Cardiac muscle cell (in vitro differentiated cells and primary cell): ENCODE results near the gene SP3. TPM values are rescaled to one million over a fixed set of nuclear protein-coding genes. Genes with fewer than 3 reads are reported as not detected.

Experiments
- DNase-seq, 2 donors: peaks; one replicate each; pipeline versions ENCODE4 v3.0.0 to v3.0.0-alpha.2; 2010 to 2017; ENCODE audit warnings: low read depth in 1 of 2, low spot score in 1 of 2
- H3K27ac ChIP-seq: fragments of 200-600 bp; sonication (generic); 2 replicates; pipeline ENCODE4 v1.5.1; 2016
- H3K27me3 ChIP-seq: fragments of 200-600 bp; sonication (generic); 2 replicates; pipeline ENCODE4 v1.6.0; 2016; ENCODE audit warnings: control low read depth
- H3K36me3 ChIP-seq: fragments of 200-600 bp; sonication (generic); 2 replicates; pipeline ENCODE4 v1.5.1; 2016; ENCODE audit warnings: control low read depth
- H3K4me1 ChIP-seq: fragments of 200-600 bp; sonication (generic); 2 replicates; pipeline ENCODE4 v1.8.1; 2017; ENCODE audit warnings: low read depth, mild to moderate bottlenecking, mixed run types
- H3K4me3 ChIP-seq: fragments of 200-600 bp; sonication (generic); 2 replicates; pipeline ENCODE4 v1.5.1; 2016; ENCODE audit warnings: mild to moderate bottlenecking
- H3K9me3 ChIP-seq: fragments of 200-600 bp; sonication (generic); 2 replicates; pipeline ENCODE4 v1.5.1; 2017; ENCODE audit warnings: low read depth, mild to moderate bottlenecking, control low read depth
- polyA plus RNA-seq: library from polyadenylated mRNA; unstranded; fragments of >200 nt; fragmentation: Nextera tagmentation; extraction: Ambion mirVana; gene quantifications from 2 replicates; pipeline ENCODE4 v1.2.1, GENCODE V29; 2016
- total RNA-seq: library from RNA; depleted of rRNA; stranded (reverse); fragments of >200 nt; gene quantifications from 2 replicates; pipeline ENCODE4 v1.2.3, GENCODE V29; 2016
- TF ChIP-seq, protein P1 (sequence below): IDR thresholded peaks from 2 replicates; pipeline ENCODE4 v1.5.1; 2012; ENCODE audit warnings: low read depth, mild to moderate bottlenecking, low read length

Gene SP3
- total and polyA plus RNA-seq, 2 experiments from 2014 or later: 36.0 to 164 TPM

DNA sequence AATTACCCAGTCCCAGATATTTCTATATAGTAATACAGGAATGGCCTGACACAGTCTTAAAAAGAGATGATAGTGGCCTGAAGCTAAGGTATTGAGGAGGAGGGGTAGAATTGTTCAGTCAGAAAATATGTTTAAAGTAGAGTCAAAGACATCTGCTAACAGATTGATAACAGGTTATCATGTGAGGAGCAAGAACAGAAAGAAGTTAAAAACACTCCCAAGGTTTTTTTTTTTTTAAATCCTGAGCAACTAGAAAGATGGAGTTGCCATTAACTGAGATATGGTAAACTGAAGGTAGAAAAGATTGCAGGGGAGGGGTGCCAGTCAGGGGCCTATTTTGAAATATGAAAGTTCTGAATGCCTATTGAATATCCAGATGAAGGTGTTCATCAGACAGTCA, 43.1 kb downstream of the SP3 start:
- Histone ChIP-seq H3K4me3 (no peak overlapping the region), H3K9me3 (no peaks in the 10 kb centered on the region), H3K27ac (no peak overlapping the region), H3K27me3 (no peaks in the 10 kb centered on the region), H3K4me1 (no peaks in the 10 kb centered on the region), H3K36me3 (peaks cover 13% of the 10 kb centered on the region)
- no peak for DNase-seq
- TF ChIP-seq, protein P1, sequence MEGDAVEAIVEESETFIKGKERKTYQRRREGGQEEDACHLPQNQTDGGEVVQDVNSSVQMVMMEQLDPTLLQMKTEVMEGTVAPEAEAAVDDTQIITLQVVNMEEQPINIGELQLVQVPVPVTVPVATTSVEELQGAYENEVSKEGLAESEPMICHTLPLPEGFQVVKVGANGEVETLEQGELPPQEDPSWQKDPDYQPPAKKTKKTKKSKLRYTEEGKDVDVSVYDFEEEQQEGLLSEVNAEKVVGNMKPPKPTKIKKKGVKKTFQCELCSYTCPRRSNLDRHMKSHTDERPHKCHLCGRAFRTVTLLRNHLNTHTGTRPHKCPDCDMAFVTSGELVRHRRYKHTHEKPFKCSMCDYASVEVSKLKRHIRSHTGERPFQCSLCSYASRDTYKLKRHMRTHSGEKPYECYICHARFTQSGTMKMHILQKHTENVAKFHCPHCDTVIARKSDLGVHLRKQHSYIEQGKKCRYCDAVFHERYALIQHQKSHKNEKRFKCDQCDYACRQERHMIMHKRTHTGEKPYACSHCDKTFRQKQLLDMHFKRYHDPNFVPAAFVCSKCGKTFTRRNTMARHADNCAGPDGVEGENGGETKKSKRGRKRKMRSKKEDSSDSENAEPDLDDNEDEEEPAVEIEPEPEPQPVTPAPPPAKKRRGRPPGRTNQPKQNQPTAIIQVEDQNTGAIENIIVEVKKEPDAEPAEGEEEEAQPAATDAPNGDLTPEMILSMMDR: no peak

DNA sequence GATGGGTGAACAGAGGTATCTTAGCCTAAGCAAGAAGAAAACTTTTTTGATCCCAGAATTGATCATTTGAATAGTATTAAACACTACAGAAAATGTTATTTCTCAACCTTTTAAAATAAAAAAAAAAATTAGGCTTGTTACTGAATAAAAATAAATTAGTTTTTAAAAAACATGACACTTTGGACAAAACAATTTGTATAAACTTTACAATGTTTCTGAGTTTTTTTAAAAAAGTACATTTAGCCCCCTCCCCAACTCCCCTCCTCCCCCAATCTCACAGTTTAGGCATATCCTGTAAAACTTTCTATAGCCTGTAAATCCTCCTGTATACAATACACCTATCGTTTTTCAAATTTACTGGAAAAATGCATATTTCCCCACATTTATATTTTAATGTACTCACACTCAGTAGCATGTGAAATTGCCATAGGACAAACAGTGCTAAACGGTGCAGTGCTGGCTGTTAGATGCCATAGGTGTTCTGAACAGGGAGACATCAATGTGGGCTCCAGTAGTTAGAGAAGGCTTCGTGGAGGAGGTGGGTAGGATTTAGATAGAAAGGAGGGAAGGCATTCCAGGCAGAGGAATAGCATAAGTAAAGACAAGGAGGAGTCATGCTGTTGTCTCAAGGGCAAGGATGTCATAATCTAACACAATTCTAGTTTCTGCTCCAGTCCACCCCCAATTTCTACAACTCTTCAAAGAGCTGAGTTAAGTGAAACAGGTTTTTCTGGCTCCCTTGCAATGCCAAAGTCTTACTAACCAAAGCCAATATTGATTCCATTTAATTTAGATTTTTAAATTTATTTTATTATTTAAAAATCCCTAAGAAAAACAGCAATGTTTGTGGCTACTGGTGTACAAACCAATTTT, 50.9 kb downstream of the SP3 start:
- TF ChIP-seq, protein P1: no peak
- Histone ChIP-seq H3K4me3 (no peak overlapping the region), H3K27me3 (no peaks in the 10 kb centered on the region), H3K36me3 (peaks cover 52% of the 10 kb centered on the region), H3K27ac (no peak overlapping the region), H3K4me1 (no peaks in the 10 kb centered on the region), H3K9me3 (no peaks in the 10 kb centered on the region)
- DNase-seq: no peak

DNA sequence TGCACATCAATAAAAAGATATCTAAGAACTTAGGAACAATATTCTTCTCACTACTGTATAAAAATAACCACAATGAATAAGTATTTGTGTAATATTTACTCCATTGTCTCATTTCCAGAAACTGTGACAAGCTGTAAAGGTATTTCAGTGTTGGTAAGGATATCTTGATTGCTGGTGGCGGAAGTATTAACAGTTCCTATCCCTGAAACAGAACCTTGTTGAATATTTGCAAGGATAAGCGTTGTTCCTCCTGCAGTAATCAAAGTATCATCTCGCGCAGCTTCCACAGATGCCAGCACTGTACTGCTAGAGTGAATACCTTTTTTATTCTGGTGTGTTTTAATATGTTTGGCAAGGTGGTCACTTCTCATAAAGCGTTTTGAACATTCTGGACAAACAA, 55.3 kb downstream of the SP3 start:
- no peak overlapping the region for H3K27ac ChIP-seq
- TF ChIP-seq, protein P1: no peak
- H3K4me1 ChIP-seq: peaks cover 8% of the 10 kb centered on the region
- no peak for DNase-seq
- H3K9me3 ChIP-seq: no peaks in the 10 kb centered on the region
- H3K27me3 ChIP-seq: no peaks in the 10 kb centered on the region
- no peak overlapping the region for H3K4me3 ChIP-seq
- peaks cover 34% of the 10 kb centered on the region for H3K36me3 ChIP-seq

DNA sequence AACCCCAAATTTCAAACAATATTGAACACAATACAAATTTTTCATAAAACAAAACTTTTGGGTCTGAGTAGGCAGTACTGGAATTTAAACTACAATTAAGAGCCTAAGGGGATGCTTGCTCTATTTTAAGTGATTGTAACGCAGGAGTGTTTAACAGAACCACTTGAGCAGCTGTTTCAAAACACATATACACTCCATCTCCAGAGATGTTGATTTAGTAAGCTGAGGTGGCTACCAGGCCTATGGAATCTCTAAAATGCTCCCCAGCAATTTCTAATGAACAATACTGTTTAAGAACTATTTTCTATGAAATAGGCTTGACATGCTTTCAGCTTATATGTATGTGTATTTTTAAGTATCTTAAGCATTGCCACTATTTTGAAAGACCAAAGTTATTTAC, 58.5 kb downstream of the SP3 start:
- Histone ChIP-seq H3K4me3 (no peak overlapping the region), H3K27me3 (no peaks in the 10 kb centered on the region), H3K36me3 (peaks cover 16% of the 10 kb centered on the region), H3K4me1 (peaks cover 8% of the 10 kb centered on the region), H3K27ac (peak overlapping the region; percentile 52), H3K9me3 (no peaks in the 10 kb centered on the region)
- peak in 1 of 2 donors; percentile 6 for DNase-seq
- TF ChIP-seq, protein P1: no peak

DNA sequence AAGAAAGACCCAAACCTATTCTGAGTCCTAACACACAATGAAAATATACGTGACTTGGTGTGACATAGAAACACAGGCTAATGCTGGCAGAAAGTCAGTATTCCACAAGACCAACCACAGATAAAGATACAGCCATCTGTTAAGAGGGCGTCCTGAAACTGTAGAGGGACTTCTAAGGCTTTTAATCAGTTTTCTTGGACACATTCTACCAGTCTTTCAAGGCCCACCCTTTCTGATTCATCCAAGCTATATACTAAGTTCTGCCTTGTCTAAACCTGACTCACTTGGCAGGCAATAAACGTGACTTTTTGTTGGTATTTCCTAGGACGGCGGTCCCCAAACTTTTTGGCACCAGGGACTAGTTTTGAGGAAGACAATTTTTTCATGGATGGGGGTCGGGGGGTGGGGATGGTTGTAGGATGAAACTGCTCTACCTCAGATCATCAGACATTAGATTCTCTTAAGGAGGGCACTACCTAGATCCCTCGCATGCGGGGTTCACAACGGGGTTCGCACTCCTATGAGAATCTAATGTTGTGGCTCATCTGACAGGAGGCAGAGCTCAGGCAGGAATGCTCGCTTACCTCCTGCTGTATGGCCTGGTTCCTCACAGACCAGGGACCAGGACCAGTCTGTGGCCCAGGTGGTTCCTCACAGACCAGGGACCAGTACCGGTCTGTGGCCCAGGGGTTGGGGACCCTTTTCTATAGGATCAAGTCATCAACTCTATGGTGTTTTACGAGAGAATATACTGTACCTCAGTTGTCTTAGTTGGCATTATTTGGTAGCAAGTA, 61.4 kb downstream of the SP3 start:
- TF ChIP-seq, protein P1: no peak

More for the DNA sequence above, 61.4 kb downstream of the SP3 start:
- Histone ChIP-seq H3K9me3 (no peaks in the 10 kb centered on the region), H3K4me3 (no peak overlapping the region), H3K4me1 (peaks cover 8% of the 10 kb centered on the region), H3K27me3 (no peaks in the 10 kb centered on the region), H3K36me3 (no peaks in the 10 kb centered on the region), H3K27ac (no peak overlapping the region)
- peak in 1 of 2 donors; percentile 36 for DNase-seq
